ENCODE results near the gene DHX36. TPM values are rescaled to one million over a fixed set of nuclear protein-coding genes. Genes with fewer than 3 reads are reported as not detected.

Gene DHX36
- total RNA-seq, 1 donor from 2014 or later = 49.8 TPM

- no peak overlapping the region for H3K4me3 ChIP-seq (ENCODE audit: low read depth, low read length)
- no peak for DNase-seq (ENCODE audit: low read depth)
- TF ChIP-seq CTCF (IDR thresholded peaks at IDR 0.05; ENCODE audit: insufficient read depth, low read length, poor library complexity, severe bottlenecking) = no peak
- H3K27me3 ChIP-seq (ENCODE audit: control insufficient read depth, insufficient read depth, low read length) = no peaks in the 10 kb centered on the region
- H3K36me3 ChIP-seq (ENCODE audit: control insufficient read depth, insufficient read depth, low read length) = no peaks in the 10 kb centered on the region
Observed at GRCh38 chr3:154349223-154349622, 24.9 kb upstream of the DHX36 start.

- TF ChIP-seq CTCF (IDR thresholded peaks at IDR 0.05; ENCODE audit: insufficient read depth, low read length, poor library complexity, severe bottlenecking) = no peak
- H3K4me3 ChIP-seq (ENCODE audit: low read depth, low read length) = no peak overlapping the region
- no peak for DNase-seq (ENCODE audit: low read depth)
- no peaks in the 10 kb centered on the region for H3K27me3 ChIP-seq (ENCODE audit: control insufficient read depth, insufficient read depth, low read length)
- no peaks in the 10 kb centered on the region for H3K36me3 ChIP-seq (ENCODE audit: control insufficient read depth, insufficient read depth, low read length)
Observed at GRCh38 chr3:154345422-154346122, 21.3 kb upstream of the DHX36 start.

GRCh38 chr3:154338570-154338969 lies 14.3 kb upstream of the DHX36 start:
- DNase-seq (ENCODE audit: low read depth) = no peak
- TF ChIP-seq CTCF (IDR thresholded peaks at IDR 0.05; ENCODE audit: insufficient read depth, low read length, poor library complexity, severe bottlenecking) = no peak
- Histone ChIP-seq H3K36me3 (ENCODE audit: control insufficient read depth, insufficient read depth, low read length) (no peaks in the 10 kb centered on the region), H3K27me3 (ENCODE audit: control insufficient read depth, insufficient read depth, low read length) (no peaks in the 10 kb centered on the region), H3K4me3 (ENCODE audit: low read depth, low read length) (no peak overlapping the region)

GRCh38 chr3:154338008-154338407 lies 13.7 kb upstream of the DHX36 start:
- Histone ChIP-seq H3K36me3 (ENCODE audit: control insufficient read depth, insufficient read depth, low read length) (no peaks in the 10 kb centered on the region), H3K27me3 (ENCODE audit: control insufficient read depth, insufficient read depth, low read length) (no peaks in the 10 kb centered on the region), H3K4me3 (ENCODE audit: low read depth, low read length) (no peak overlapping the region)
- TF ChIP-seq CTCF (IDR thresholded peaks at IDR 0.05; ENCODE audit: insufficient read depth, low read length, poor library complexity, severe bottlenecking) = no peak
- no peak for DNase-seq (ENCODE audit: low read depth)

GRCh38 chr3:154334973-154335420 lies 10.7 kb upstream of the DHX36 start:
- H3K27me3 ChIP-seq (ENCODE audit: control insufficient read depth, insufficient read depth, low read length) = no peaks in the 10 kb centered on the region
- TF ChIP-seq CTCF (IDR thresholded peaks at IDR 0.05; ENCODE audit: insufficient read depth, low read length, poor library complexity, severe bottlenecking) = peak; percentile 47
- no peak for DNase-seq (ENCODE audit: low read depth)
- no peak overlapping the region for H3K4me3 ChIP-seq (ENCODE audit: low read depth, low read length)
- no peaks in the 10 kb centered on the region for H3K36me3 ChIP-seq (ENCODE audit: control insufficient read depth, insufficient read depth, low read length)

GRCh38 chr3:154327871-154328270 lies 3.6 kb upstream of the DHX36 start:
- no peak for DNase-seq (ENCODE audit: low read depth)
- no peak for TF ChIP-seq CTCF (IDR thresholded peaks at IDR 0.05; ENCODE audit: insufficient read depth, low read length, poor library complexity, severe bottlenecking)
- H3K27me3 ChIP-seq (ENCODE audit: control insufficient read depth, insufficient read depth, low read length) = no peaks in the 10 kb centered on the region
- H3K36me3 ChIP-seq (ENCODE audit: control insufficient read depth, insufficient read depth, low read length) = no peaks in the 10 kb centered on the region
- no peak overlapping the region for H3K4me3 ChIP-seq (ENCODE audit: low read depth, low read length)

All from kidney epithelial cell (primary cell).